HG03108 (cell line): Measurements from ENCODE around the gene DPP4.
"Not testable (repeated sequence)": the region's sequence is repeated elsewhere in the genome, so short reads cannot be mapped to it uniquely, and the experiment has no call there.

ENCODE experiments used
- ATAC-seq: cut with Tn5 transposase; IDR thresholded peaks from one replicate; pipeline ENCODE4 v1.9.1; 2021; ENCODE audit warnings: moderate library complexity; ENCODE audit not compliant: unreplicated experiment

The DPP4 gene

GRCh38 chr2:161994761-161995520 lies 79.1 kb downstream of the DPP4 start:
- no peak for ATAC-seq

DNA sequence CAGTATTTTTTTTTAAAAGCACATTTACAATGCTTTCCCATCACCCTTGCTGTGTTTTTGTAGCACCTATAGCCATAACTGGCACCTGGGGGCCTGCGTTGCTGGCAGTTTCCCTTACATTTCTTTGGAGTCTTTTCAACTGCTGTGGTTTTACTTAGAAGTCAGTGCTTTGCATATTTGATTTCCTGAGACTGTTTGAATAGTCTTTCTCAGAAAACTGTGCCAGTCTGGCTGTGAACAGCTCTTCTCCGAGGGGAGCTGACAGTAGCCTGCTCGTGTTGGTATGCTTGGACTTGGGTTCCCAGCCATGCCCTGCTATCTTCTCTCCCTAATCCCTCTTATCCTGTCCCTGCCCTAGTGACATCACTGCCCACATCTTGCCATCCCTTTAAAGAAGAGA lies 81.5 kb downstream of the DPP4 start:
- peak; percentile 82 for ATAC-seq

GRCh38 chr2:161991991-161992390 lies 82.0 kb downstream of the DPP4 start:
- ATAC-seq: no peak

GRCh38 chr2:161990741-161991140 lies 83.3 kb downstream of the DPP4 start:
- no peak for ATAC-seq

DNA sequence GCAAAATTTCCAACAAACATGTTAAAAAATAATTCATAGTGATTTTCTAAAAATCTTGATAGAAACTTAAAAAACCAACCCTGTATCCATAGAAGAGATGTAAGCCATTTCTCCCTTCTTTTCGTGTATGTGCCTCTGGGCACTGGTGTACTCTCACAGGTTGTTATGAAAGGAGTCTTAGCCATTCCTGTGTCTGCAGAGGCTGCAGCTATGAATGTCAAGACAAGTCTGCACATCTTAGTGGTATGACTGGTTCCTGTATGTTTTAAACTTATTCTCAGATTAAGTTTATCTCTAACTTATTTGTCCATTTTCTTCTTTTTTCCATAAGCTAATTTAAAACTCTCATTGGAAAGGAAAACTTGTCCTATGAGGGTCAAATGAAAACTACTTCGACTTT lies 84.0 kb downstream of the DPP4 start:
- ATAC-seq: no peak

DNA sequence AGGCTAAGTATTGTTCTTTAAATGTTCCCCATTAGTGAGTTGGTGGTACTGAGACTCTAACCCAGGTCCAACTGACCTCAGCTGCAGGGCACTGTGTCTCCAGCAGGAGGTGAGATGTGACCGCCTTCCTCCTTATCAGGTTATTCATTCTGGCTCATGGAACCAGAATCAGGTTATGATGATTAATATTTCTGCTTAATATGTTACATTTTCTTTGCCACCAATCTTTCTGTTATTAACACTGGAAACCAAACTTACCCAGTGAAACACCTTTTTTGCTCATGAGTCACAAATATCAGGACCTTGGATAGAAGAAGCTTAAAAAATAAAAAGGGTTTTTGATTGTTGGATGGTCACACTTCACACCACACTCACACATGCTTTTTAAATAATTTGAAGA lies 85.4 kb downstream of the DPP4 start:
- no peak for ATAC-seq

GRCh38 chr2:161987311-161987710 lies 86.7 kb downstream of the DPP4 start:
- no peak for ATAC-seq

DNA sequence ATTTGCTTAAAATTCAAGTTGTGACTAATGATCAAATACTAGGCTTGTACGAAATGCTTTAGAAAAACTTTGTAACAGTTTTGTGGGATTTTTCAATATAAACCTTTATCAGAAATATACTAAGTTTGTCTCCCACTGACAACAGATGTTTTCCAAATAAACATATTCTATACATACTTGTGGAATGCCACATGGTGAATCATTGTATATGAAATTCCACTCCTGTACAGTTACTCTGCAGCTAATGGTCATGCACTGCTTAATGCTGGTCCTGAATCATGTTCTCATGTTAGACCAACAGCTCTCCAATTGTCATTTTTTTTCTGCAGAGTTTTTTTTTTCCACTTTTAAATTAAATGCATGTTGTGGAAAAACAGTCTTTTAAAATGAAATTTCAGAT lies 90.1 kb downstream of the DPP4 start:
- ATAC-seq: no peak

- no peak for ATAC-seq
Observed at GRCh38 chr2:161983331-161983651, 90.7 kb downstream of the DPP4 start.

- ATAC-seq: no peak
Observed at GRCh38 chr2:161982548-161983330, 91.3 kb downstream of the DPP4 start.

- no peak for ATAC-seq
Observed at GRCh38 chr2:161981679-161982250, 92.2 kb downstream of the DPP4 start.

GRCh38 chr2:161980976-161981375 lies 93.0 kb downstream of the DPP4 start:
- ATAC-seq: no peak

DNA sequence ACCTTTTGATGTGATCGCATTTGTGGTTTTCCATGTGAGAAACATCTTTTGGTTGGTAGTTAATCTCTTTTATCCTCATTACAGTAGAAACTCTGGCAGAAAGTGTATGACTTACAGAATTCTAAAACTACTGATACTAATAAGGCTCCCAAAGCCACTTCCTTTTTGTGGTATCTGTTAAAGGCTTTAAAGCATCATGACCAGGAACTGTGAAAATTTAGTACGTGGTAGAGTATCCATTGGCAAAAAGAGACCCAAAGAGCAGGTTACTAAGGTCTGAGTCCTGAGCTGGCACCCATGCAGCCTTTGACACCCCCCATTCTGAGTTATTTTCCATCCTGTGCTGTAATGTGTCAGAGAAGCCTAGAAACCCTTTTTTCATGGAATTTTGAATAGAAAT lies 94.5 kb downstream of the DPP4 start:
- no peak for ATAC-seq

DNA sequence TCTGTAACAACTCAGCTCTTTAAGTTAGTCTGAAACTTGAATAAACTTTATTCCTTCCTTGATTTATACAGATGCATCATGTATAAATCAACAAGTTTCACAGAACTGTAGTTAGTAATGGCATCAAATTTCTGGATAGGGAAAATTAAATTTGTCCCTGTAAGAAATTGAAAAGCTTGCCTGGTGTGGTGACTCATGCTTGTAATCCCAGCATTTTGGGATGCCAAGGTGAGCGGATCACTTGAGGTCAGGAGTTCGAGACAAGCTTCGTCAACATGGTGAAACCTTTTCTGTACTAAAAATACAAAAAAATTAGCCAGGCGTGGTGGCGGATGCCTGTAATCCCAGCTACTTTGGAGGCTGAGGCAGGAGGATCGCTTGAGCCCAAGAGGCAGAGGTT lies 96.1 kb downstream of the DPP4 start:
- ATAC-seq: not testable (repeated sequence)

DNA sequence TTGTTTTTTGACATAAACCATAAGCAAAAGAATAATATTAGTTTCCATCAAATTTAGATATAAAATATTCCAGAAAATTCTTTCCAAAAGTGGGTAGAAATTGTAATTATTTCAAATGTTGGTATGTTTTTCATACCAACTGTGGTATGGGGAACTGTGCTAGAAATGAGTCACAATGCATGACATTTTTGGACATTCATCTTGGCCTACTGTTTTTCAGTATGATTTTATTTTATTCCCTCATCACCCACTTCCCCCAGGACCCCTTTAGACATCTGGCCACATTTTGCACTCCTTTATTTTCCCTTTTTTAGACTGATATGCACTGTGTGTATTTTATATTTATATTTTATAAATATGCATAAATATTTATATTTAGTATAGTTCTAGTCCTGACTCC lies 97.1 kb downstream of the DPP4 start:
- ATAC-seq: no peak

- ATAC-seq: no peak
Observed at GRCh38 chr2:161976295-161976694, 97.7 kb downstream of the DPP4 start.

DNA sequence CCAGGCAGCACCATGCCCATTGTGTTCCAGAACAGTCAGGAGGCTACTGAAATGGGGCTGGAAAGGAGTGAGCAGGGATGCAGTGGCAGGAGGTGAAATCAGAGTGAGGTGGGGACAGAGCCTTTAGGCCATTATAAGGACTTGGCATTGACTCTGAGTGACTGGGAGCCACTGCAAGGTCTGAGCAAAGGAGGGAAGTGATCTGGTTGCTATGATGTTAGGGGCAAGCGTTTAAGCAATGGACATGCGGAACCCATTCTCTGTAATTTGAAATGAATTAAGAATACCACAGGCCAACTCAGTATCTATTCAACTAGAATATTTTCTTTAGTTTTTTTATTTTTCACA lies 98.2 kb downstream of the DPP4 start:
- ATAC-seq: no peak

- ATAC-seq: no peak
Observed at GRCh38 chr2:161975062-161975812, 98.8 kb downstream of the DPP4 start.

GRCh38 chr2:161974461-161974860 lies 99.6 kb downstream of the DPP4 start:
- ATAC-seq: no peak

GRCh38 chr2:161972866-161973265 lies 101.1 kb downstream of the DPP4 start:
- ATAC-seq: no peak

- no peak for ATAC-seq
Observed at GRCh38 chr2:161972232-161972631, 101.8 kb downstream of the DPP4 start.

- no peak for ATAC-seq
Observed at GRCh38 chr2:161971551-161971950, 102.5 kb downstream of the DPP4 start.
